Astrocyte (in vitro differentiated cells and primary cell): Measurements from ENCODE around the gene ZNF74.

Source experiments
- CTCF ChIP-seq: IDR thresholded peaks from 2 replicates; pipeline ENCODE4 v1.5.1; 2011; ENCODE audit warnings: low read depth, mild to moderate bottlenecking, inconsistent platforms, low read length, moderate library complexity; ENCODE audit not compliant: insufficient read depth
- EZH2 ChIP-seq: IDR thresholded peaks from 2 replicates; pipeline ENCODE4 v1.6.1; 2012; ENCODE audit warnings: mild to moderate bottlenecking, low read length, inconsistent platforms; ENCODE audit not compliant: insufficient read depth

GRCh38 chr22:20389288-20389687 lies 4.7 kb upstream of the ZNF74 start:
- TF ChIP-seq CTCF (no peak), EZH2 (no peak)
